Cerebellar cortex (tissue), 1 donor: ENCODE results near the gene ERLIN1.
"Not testable (repeated sequence)": the region's sequence is repeated elsewhere in the genome, so short reads cannot be mapped to it uniquely, and the experiment has no call there.

Source experiments
- DNase-seq: peaks from one replicate; pipeline ENCODE4 v3.0.0-alpha.2; 2015; ENCODE audit warnings: low spot score

ERLIN1 gene

DNA sequence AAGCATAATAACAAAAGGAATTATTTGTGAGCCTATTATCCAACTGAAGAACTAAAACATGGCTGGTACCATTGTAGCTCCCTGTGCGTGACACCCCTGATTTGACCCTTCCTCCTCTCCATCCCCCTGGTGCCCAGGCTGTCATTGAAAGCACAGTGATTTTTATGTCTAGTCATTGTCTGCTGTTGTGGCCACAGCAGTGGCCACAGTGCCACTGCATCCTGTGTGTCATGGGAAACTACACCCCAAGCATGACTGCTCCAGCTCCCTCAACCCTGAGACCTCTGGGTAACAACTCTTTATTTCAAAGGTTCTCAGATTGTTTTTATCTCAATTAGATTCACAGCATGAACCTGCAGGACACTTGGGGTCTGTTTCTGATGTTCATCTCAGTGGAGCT lies 52.0 kb downstream of the ERLIN1 start:
- DNase-seq = no peak

DNA sequence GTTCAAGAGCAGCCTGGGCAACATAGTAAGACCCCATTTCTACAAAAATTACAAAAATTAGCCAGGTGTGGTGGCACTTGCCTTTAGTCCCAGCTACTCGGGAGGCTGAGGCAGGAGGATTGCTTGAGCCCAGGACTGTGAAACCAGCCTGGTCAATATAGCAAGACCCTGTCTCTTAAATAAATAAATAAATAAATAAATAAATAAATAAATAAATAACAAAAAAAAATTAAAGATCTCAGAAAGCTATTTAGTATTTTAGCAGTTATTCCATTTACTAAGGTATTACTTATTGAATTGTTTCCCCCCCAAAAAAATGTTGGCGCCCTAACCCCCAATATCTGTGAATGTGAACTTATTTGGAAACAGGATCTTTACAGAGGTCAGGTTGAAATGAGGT lies 53.4 kb downstream of the ERLIN1 start:
- DNase-seq = no peak

DNA sequence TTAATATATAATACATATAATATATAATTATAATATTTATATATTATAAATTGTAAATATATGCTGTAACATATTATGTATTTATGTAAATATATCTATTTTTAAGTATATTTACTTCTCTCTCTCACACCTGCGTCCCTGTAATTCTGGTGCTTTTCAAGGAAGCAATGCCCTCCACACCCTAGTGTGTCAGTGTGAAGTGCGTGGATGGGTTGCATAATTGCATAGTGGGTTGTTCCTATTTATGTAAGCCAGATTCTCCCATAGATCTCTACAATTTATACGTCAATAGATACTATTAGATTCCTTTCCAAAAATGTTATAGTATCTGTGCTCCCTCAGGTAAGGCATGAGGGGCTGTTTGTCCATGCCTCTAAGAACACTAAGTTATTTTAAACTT lies 54.3 kb downstream of the ERLIN1 start:
- DNase-seq = no peak

DNA sequence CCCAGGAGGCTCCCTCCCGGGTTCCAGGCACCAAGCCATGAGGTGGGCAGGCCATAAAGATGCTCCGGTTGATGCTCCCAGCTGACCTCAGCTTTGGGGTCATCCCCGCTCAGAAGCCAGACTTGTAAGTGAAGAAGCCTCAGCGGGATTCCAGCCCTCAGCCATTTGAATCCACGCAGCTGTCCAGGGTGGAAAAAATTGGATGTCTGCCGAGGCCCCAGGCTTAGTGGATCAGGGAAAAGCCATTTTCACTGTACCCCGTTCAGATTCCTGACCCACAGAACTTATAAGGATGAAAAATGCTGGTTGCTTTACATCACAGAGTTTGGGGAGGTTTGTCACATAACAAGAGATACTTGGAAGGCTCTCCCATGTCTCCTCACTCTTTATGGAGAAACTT lies 55.0 kb downstream of the ERLIN1 start:
- no peak for DNase-seq

DNA sequence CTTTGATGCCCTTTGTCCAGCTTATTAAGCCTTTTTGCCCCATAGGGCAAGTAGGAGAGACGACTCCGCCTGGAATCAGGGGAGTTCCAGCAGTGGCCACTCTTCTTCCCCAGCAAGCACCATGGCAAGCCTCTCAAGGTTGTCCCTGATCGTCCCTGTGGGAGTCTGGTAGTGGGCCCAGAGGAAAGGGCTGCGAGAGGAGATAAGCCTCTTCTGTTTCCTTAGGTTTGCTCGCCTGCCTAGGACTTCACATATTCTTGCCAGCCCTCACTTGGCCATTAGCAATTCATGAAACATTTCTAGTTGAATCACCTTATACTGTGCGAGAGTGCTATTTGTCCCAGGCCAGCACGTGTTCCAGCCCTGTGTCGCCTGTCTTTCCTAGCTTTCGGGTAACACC lies 56.4 kb downstream of the ERLIN1 start:
- DNase-seq = no peak

DNA sequence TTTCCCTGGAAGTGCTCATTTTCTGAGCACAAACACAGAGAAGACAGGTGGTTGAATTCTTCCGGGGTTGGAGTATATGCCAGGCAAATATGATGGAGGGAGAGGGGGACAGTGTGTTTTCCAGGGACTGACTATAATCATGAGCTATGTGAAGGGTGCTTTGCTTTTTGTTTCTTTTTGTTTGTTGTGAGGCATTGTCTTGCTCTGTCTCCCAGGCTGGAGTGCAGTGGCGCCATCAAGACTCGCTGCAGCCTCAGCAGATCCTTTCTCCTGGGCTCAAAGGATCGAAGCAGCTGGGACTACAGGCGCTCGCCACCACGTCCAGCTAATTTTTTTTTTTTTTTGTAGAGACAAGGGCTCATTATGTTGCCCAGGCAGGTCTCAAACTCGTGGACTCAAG lies 56.9 kb downstream of the ERLIN1 start:
- no peak for DNase-seq

DNA sequence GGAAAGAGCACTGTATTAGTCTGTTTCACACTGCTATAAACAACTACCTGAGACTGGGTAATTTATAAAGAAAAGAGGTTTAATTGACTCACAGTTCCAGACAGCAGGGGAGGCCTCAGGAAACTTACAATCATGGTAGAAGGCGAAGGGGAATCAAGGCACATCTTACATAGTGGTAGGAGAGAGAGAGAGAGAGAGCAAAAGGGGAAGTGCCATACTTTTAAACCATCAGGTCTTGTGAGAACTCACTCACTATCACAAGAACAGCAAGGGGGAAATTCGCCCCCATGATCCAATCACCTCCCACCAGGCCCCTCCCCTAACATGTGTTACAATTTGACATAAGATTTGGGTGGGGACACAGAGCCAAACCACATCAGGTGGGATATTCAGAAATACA lies 60.5 kb downstream of the ERLIN1 start:
- DNase-seq = not testable (repeated sequence)

DNA sequence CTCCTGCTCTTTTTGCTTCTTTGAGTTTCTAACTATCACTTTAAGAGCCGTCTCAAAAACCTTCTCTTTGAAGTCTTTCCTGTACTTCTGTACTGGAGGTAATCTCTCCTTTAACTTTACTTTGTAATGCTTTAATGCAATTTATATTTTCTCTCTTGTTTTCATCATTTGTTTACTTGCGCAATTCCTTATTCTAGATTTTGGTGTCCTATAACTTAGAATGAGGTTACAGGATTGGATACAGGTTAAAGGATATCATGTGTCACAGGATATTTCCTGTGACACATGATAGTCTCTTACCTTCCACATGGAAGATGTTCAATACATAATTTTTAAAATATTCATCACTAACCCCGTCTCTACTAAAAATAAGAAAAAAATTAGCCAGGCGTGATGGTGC lies 61.7 kb downstream of the ERLIN1 start:
- no peak for DNase-seq

DNA sequence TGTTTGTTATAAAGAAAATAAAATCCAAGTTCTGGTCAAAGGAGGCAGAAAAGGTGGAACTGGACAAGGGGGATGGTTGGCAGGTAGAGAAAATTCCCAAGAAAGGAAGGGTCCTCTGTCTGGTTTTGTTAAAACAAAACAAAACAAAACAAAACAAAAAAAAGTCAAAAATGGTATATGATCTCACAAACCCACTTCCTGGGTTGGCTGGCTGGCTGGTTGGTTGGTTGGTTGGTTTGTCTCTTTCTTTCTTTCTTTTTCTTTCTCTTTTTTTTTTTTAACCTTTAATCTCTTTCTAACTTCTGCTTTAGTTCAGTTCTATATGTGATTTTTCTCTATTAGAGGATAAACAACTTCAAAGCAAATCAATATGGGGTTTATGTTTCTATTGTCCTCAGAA lies 63.0 kb downstream of the ERLIN1 start:
- no peak for DNase-seq

DNA sequence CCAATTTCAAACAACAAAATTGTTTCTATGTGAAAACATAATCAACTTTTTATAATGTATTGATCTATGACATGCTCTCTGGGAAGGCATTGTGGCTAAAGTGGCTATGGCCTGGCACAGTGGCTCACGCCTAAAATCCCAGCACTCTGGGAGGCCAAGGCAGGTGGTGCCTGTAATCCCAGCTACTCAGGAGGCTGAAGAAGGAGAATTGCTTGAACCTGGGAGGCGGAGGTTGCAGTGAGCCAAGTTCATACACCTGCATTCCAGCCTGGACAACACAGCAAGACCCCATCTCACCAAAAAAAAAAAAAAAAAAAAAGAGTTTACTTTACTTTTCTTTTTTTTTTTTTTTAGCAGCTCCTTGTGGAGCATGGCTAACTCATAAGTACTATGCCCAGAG lies 65.3 kb downstream of the ERLIN1 start:
- DNase-seq = no peak

DNA sequence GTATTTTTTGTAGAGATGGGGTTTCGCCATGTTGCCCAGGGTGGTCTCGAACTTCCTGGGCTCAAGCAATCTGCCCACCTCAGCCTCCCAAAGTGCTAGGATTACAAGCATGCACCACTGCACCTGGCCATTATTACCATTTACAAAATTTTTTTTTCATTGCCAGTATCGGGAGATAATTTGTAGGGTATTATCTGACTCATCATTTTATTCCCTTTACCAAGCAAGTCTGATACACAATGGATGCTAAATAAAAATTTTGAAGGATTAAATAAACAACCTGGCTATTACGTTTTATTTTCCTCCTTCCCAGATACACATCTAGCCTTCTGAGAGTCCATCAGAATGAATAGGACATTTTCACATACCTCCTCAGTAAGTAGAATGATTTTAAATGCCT lies 66.1 kb downstream of the ERLIN1 start:
- DNase-seq = no peak

DNA sequence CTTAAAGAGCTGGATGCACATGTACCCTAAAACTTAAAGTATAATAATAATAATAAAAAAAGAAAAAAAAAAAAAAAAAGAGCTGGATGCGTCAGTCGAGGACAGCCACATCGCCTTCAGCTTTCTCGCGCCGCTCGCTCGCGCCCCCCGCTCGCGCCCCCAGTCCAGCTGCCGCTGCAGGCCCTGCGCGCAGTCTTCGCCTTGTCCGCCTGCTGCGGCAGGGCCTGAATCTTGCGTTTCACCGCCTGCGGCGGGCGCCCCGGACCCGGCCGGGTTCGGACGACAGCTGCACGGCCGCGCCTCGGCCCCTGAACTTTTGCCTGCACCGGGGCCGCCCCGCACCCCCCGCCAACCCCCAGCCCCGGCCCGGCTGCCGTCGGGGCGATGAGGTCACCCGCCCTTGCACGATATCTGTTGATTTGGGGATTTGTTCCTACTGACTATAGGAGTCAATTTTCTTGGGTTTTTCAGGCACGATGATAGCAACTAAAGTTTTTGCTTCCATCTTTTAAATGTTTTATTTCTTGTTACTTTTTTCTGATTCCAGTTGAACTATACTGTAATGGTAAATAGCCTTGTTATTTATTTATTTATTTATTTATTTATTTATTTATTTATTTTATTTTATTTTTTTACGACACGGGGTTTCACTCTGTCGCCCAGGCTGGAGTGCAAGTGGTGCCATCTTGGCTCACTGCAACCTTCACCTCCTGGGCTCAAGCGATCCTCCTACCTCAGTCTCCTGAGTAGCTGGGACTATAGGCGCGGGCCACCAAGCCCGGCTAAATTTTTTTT lies 70.7 kb downstream of the ERLIN1 start:
- DNase-seq = no peak

DNA sequence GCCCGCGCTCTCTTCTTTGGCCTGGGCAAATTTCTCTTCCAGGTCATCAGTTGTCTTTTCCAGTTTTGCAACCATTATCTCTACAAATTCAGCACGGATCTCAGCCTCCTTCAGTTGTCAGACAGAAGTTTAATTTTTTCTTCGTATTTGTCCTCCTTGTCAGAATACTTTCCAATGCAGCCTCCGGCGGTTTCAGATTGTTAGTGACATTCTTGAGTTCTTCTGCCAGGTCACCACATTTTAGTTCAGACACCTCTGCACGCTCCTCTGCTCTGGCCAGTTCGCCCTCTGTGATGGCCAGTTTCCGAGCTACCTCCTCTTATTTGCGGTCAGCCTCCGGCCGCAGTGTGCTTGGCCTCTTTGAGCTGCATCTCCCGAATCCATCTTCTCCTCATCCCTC lies 71.4 kb downstream of the ERLIN1 start:
- no peak for DNase-seq

DNA sequence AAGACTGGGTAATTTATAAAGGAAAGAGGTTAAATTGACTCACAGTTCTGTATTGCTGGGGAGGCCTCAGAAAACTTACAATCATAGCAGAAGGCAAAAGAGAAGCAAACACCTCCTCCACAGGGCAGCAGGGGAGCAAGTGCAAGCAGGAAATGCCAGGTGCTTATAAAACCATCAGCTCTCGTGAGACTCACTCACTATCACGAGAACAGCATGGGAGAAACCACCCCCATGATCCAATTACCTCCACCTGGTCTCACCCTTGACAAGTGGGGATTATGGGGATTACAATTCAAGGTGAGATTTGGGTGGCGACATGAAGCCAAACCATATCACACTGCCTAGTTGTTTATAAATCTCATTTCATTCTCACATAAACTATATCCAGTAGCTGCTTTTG lies 76.2 kb downstream of the ERLIN1 start:
- DNase-seq = no peak

DNA sequence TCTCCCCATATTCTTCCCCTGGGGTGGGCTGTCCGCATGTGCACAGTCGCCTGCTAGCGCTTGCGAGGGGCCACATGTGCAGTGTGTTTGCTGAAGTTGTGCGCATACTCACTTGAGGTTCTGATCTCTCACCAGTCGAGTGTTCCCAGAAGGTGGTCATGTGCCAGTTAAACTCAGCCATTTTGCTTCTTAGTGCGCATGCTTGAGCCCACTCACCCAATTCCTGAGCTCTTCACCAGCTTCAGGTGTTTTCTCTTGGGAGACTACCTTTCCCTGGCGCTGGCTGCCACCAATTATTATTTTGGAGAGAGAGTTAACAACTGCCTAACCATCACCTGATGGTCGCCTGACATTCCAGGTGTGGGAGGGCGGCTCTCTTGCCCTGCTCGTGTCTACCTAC lies 79.0 kb downstream of the ERLIN1 start:
- DNase-seq = no peak

DNA sequence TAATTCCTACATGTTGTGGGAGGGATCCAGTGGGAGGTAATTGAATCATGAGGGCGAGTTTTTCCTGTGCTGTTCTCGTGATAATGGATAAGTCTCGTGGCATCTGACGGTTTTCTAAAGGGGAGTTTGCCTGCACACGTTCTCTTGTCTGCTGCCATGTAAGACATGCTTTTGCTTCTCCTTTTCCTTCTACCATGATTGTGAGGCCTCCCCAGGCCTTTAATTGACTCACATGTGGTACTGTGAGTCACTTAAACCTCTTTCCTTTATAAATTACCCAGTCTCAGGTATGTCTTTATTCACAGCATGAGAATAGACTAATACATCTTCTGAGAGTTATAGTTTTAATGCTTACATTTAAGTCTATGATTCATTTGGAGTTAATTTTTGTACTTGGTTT lies 81.5 kb downstream of the ERLIN1 start:
- DNase-seq = no peak

DNA sequence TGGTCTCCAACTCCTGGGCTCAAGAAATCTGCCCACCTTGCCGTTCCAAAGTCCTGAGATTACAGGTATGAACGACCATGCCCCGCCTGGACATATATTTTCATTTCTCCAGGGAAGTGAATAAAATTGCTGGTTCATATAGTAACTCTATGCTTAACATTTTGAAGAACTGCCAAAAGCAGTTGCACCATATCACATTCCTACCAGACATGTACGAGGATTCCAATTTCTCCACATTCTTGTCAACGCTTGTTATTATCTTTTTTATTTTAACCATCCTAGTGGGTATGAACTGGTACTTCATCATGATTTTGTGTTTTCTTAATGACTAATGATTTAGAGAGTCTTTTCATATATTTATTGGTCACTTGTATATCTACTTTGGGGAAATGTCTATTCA lies 82.2 kb downstream of the ERLIN1 start:
- no peak for DNase-seq

DNA sequence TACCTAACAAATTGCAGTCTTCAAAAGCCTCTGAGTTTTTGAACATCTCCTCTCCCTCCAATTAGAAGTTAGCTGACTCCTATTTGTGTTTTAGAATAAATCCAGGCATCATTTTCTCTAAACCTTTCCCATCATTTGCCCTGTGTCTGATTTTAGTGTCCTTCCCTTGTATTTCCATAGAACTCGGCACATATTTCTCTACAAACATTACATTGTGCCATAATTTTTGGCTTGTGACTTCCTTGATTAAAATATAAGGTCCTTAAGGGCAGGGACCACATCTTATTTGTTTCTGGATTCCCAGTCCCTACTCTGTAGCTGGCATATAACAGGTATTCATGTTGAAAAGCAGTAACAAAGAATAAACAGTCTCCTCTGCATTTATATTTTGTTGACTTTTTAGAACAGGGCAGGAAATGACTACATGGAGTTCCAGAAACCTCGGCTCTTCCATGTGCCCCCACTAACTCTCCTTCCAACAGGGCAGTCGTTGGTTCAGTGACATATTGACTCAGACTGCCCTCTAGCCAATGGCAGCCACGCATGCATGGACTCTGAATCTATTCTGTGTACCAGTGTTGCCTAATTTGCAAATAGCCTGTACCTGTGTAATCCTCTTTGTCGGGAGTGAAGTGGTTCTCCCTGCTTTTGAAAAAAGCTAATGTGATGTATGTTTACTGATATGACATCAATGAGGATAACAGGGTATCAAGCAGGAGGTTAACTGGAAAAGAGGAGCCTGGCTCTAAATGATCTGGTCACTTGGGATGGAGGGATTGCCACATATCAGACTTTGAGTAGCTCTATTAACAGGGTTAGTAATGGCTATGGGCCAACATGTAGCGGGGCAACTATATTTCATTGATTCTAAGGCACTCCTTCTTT lies 84.4 kb downstream of the ERLIN1 start:
- no peak for DNase-seq

DNA sequence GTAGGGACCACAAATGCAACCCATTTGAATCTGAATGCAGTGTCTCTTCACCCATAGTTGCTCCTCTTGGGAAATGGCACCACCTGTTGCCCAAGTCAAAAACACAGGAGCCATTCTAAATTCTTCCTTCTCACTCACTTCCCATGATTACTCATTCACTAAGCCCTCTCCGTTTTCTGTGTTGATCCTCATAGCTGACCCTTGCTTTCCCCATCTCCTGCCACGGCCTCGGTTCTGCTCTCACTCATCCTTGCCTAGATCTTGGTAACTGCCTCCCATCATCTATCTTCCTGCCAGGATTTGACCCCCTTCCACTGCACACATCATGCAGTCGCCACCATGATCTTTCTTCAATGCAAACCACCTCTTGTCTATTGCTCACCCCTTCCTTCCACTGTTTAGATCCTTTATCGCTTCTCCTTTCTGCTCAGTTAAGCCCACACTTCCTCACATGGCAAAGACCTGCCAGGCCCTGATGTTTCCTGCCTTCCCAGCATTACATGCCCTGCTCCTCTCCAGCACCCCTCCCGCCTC lies 85.1 kb downstream of the ERLIN1 start:
- DNase-seq = peak; percentile 11
